Measurements from ENCODE around the gene SV2B. TPM values are rescaled to one million over a fixed set of nuclear protein-coding genes. Genes with fewer than 3 reads are reported as not detected.

SV2B gene
- total and polyA plus RNA-seq, 2 donors (not counting 3 experiments of a cell fraction or from before 2014, with no cell fraction given) = not detected

DNA sequence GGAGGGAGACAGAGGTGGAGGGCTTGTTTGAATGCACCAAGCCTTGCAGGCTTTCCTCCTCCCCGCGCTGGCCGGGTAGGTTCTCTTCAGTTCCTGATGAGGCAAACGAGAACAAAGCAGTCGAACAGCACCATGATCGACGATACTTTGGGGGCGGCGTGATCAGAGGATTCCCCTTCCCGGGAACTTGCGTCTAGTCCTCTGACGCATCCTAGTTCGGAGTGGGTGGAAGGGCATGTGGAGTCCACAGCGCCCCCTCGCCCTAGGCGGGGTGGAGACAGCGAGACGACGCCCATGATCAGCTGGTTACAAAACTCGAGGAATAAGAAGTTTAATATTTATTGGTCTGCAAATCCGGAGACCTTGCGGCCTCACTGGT is 452 bp upstream of the SV2B start:
- POLR2A ChIA-PET = no interaction called here
- Histone ChIP-seq H3K79me2 (ENCODE audit: control insufficient read depth, insufficient read depth, low read length) (no peaks in the 10 kb centered on the region), H3K9me3 (replicated peaks; ENCODE audit: control insufficient read depth, insufficient read depth, low read length) (no peaks in the 10 kb centered on the region), H3K27me3 (ENCODE audit: control insufficient read depth in 2 of 2, insufficient read depth in 2 of 2, low read length in 2 of 2) (peaks cover 26 to 32% of the 10 kb centered on the region in 2 experiments), H3K9ac (replicated peaks; ENCODE audit: extremely low read depth, insufficient read depth, low read length) (no peak overlapping the region), H3K4me2 (ENCODE audit: insufficient read depth, low read length) (no peak overlapping the region), H3K36me3 (ENCODE audit: control insufficient read depth in 2 of 2, extremely low read depth in 1 of 2, insufficient read depth in 2 of 2, low read length in 2 of 2) (no peaks in the 10 kb centered on the region), H3K4me1 (ENCODE audit: control insufficient read depth, extremely low read depth, insufficient read depth, low read length) (no peaks in the 10 kb centered on the region), H4K20me1 (replicated peaks; ENCODE audit: control insufficient read depth, extremely low read depth, insufficient read depth, low read length) (no peaks in the 10 kb centered on the region), H2AFZ (ENCODE audit: low read depth, low read length) (no peak overlapping the region), H3K27ac (ENCODE audit: insufficient read depth, low read depth, low read length) (no peak overlapping the region), H3K4me3 (replicated peaks in 1 of 3; ENCODE audit: insufficient read depth in 1 of 3, low read depth in 1 of 3, low read length in 3 of 3) (no peak overlapping the region), H3K9me1 (replicated peaks; ENCODE audit: control insufficient read depth, extremely low read depth, insufficient read depth, low read length) (no peaks in the 10 kb centered on the region)
- DNase-seq (ENCODE audit: low read depth, low spot score) (peak; percentile 7), FAIRE-seq (no peak)
- no TSS peak for BruUV-seq (replicated peaks)
- CTCF ChIA-PET = interaction anchor here (0.6 kb wide), 1 partner anchor 171 kb away, joined by 3 read pairs; no protein-coding TSS in a partner anchor
- no peak for TF ChIP-seq EZH2 (IDR thresholded peaks at IDR 0.05; ENCODE audit: borderline replicate concordance, low read depth, low read length, severe bottlenecking)
- TF ChIP-seq, protein P1, sequence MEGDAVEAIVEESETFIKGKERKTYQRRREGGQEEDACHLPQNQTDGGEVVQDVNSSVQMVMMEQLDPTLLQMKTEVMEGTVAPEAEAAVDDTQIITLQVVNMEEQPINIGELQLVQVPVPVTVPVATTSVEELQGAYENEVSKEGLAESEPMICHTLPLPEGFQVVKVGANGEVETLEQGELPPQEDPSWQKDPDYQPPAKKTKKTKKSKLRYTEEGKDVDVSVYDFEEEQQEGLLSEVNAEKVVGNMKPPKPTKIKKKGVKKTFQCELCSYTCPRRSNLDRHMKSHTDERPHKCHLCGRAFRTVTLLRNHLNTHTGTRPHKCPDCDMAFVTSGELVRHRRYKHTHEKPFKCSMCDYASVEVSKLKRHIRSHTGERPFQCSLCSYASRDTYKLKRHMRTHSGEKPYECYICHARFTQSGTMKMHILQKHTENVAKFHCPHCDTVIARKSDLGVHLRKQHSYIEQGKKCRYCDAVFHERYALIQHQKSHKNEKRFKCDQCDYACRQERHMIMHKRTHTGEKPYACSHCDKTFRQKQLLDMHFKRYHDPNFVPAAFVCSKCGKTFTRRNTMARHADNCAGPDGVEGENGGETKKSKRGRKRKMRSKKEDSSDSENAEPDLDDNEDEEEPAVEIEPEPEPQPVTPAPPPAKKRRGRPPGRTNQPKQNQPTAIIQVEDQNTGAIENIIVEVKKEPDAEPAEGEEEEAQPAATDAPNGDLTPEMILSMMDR (IDR thresholded peaks at IDR 0.05; ENCODE audit: extremely low read depth in 1 of 2, insufficient read depth in 1 of 2, low read depth in 1 of 2, low read length in 2 of 2) = no peak
- TF ChIP-seq GATA2 (IDR thresholded peaks at IDR 0.05; ENCODE audit: insufficient read depth, insufficient read length, low read depth, low read length) = no peak
- no peak for TF ChIP-seq JUN (IDR thresholded peaks at IDR 0.05; ENCODE audit: borderline replicate concordance, insufficient read depth, insufficient read length, low read depth)
- no peak for TF ChIP-seq POLR2A (IDR thresholded peaks at IDR 0.05; ENCODE audit: low read depth, low read length)
- TF ChIP-seq MYC (IDR thresholded peaks at IDR 0.05; ENCODE audit: low read depth, low read length) = no peak
- dilution Hi-C loops (cut with MboI; ENCODE audit: extremely low pct_ligation_motif_present, low sequenced_read_pairs) = no loop called here
- intact Hi-C loops (cut with micrococcal nuclease) = no loop called here
